T-helper 17 cell (primary cell): ENCODE results near the gene SIGLEC12. TPM values are rescaled to one million over a fixed set of nuclear protein-coding genes. Genes with fewer than 3 reads are reported as not detected.

ENCODE experiments used
- ATAC-seq: fragments of 150-1000 bp; cut with Tn5 transposase; 2 replicates; pipeline ENCODE4 v1.10.0; 2021; ENCODE audit warnings: mild to moderate bottlenecking, moderate library complexity
- DNase-seq, 3 donors: peaks; one replicate each; pipeline versions ENCODE4 v3.0.0 to v3.0.0-alpha.2; 2020 to 2021
- H3K9me3 ChIP-seq: one replicate; pipeline ENCODE4 v1.7.0; 2013; ENCODE audit warnings: low read length, mild to moderate bottlenecking; ENCODE audit not compliant: control insufficient read depth, poor library complexity, severe bottlenecking
- H3K27ac Mint-ChIP-seq: one replicate; pipeline ENCODE4 v1.8.0; 2022; ENCODE audit warnings: mild to moderate bottlenecking, moderate library complexity, mixed read lengths
- H3K27me3 Mint-ChIP-seq: one replicate; pipeline ENCODE4 v1.8.0; 2022; ENCODE audit warnings: mixed read lengths
- H3K36me3 Mint-ChIP-seq: one replicate; pipeline ENCODE4 v1.8.0; 2022; ENCODE audit warnings: low read depth, mixed read lengths
- H3K4me1 Mint-ChIP-seq: one replicate; pipeline ENCODE4 v1.8.0; 2022; ENCODE audit warnings: mild to moderate bottlenecking, mixed read lengths
- H3K4me3 Mint-ChIP-seq: one replicate; pipeline ENCODE4 v1.8.0; 2022; ENCODE audit warnings: mild to moderate bottlenecking, moderate library complexity, mixed read lengths
- total RNA-seq, 4 donors: library from RNA in 2 of 4; stranded (reverse) in 2 of 4; gene quantifications; one replicate each; pipeline ENCODE4 v1.2.3 and lab custom pipeline; 2022 to 2026

SIGLEC12 gene
- total RNA-seq, 2 donors from 2014 or later, result not detected

GRCh38 chr19:51488491-51488890 is 13.1 kb downstream of the SIGLEC12 start:
- peaks cover 4% of the 10 kb centered on the region for H3K36me3 Mint-ChIP-seq
- H3K9me3 ChIP-seq, result no peaks in the 10 kb centered on the region
- H3K27me3 Mint-ChIP-seq, result peaks cover 11% of the 10 kb centered on the region
- no peaks in the 10 kb centered on the region for H3K4me1 Mint-ChIP-seq
- ATAC-seq, result no peak
- no peak overlapping the region for H3K4me3 Mint-ChIP-seq
- H3K27ac Mint-ChIP-seq, result no peak overlapping the region
- DNase-seq, result no peak

GRCh38 chr19:51485960-51486660 is 15.5 kb downstream of the SIGLEC12 start:
- no peak overlapping the region for H3K27ac Mint-ChIP-seq
- H3K9me3 ChIP-seq, result no peaks in the 10 kb centered on the region
- ATAC-seq (no peak), DNase-seq (no peak)
- no peaks in the 10 kb centered on the region for H3K4me1 Mint-ChIP-seq
- H3K4me3 Mint-ChIP-seq, result no peak overlapping the region
- H3K27me3 Mint-ChIP-seq, result peaks cover 29% of the 10 kb centered on the region
- H3K36me3 Mint-ChIP-seq, result peaks cover 3% of the 10 kb centered on the region

GRCh38 chr19:51480590-51480989 is 21.0 kb downstream of the SIGLEC12 start:
- H3K9me3 ChIP-seq, result no peaks in the 10 kb centered on the region
- H3K4me3 Mint-ChIP-seq, result no peak overlapping the region
- no peak for ATAC-seq
- peaks cover 3% of the 10 kb centered on the region for H3K4me1 Mint-ChIP-seq
- peaks cover 64% of the 10 kb centered on the region for H3K27me3 Mint-ChIP-seq
- no peak for DNase-seq
- H3K36me3 Mint-ChIP-seq, result peaks cover 5% of the 10 kb centered on the region
- no peak overlapping the region for H3K27ac Mint-ChIP-seq

GRCh38 chr19:51479531-51480331 is 21.9 kb downstream of the SIGLEC12 start:
- H3K4me3 Mint-ChIP-seq, result no peak overlapping the region
- H3K27ac Mint-ChIP-seq, result no peak overlapping the region
- peaks cover 3% of the 10 kb centered on the region for H3K36me3 Mint-ChIP-seq
- peaks cover 3% of the 10 kb centered on the region for H3K4me1 Mint-ChIP-seq
- ATAC-seq, result no peak
- no peaks in the 10 kb centered on the region for H3K9me3 ChIP-seq
- DNase-seq, result no peak
- peaks cover 67% of the 10 kb centered on the region for H3K27me3 Mint-ChIP-seq

GRCh38 chr19:51478381-51479234 is 23.0 kb downstream of the SIGLEC12 start, which contains the start of gene CEACAM18:
TSS of gene CEACAM18 (plus strand) at chr19:51478539.
- Mint-ChIP-seq H3K27ac (no peak within 1 kb of the TSS), H3K27me3 (peaks cover 68% of the 10 kb centered on the region), H3K4me1 (peaks cover 3% of the 10 kb centered on the region), H3K4me3 (no peak within 1 kb of the TSS), H3K36me3 (peaks cover 3% of the 10 kb centered on the region)
- H3K9me3 ChIP-seq, result no peaks in the 10 kb centered on the region
- ATAC-seq, result no peak
- DNase-seq, result no peak

GRCh38 chr19:51477344-51477743 is 24.3 kb downstream of the SIGLEC12 start:
- H3K27me3 Mint-ChIP-seq, result peaks cover 66% of the 10 kb centered on the region
- H3K4me3 Mint-ChIP-seq, result no peak overlapping the region
- H3K4me1 Mint-ChIP-seq, result peaks cover 8% of the 10 kb centered on the region
- no peaks in the 10 kb centered on the region for H3K9me3 ChIP-seq
- ATAC-seq, result no peak
- no peak for DNase-seq
- peaks cover 3% of the 10 kb centered on the region for H3K36me3 Mint-ChIP-seq
- H3K27ac Mint-ChIP-seq, result no peak overlapping the region

- H3K27ac Mint-ChIP-seq, result no peak overlapping the region
- H3K4me1 Mint-ChIP-seq, result peaks cover 8% of the 10 kb centered on the region
- H3K9me3 ChIP-seq, result no peaks in the 10 kb centered on the region
- peaks cover 3% of the 10 kb centered on the region for H3K36me3 Mint-ChIP-seq
- peaks cover 56% of the 10 kb centered on the region for H3K27me3 Mint-ChIP-seq
- no peak for ATAC-seq
- no peak for DNase-seq
- H3K4me3 Mint-ChIP-seq, result no peak overlapping the region
These were observed 25.4 kb downstream of the SIGLEC12 start for GRCh38 chr19:51476164-51476563.

- peaks cover 7% of the 10 kb centered on the region for H3K4me1 Mint-ChIP-seq
- peaks cover 34% of the 10 kb centered on the region for H3K27me3 Mint-ChIP-seq
- H3K9me3 ChIP-seq, result no peaks in the 10 kb centered on the region
- H3K36me3 Mint-ChIP-seq, result no peaks in the 10 kb centered on the region
- DNase-seq, result peak; percentile 55 to 75 (median 62)
- no peak overlapping the region for H3K27ac Mint-ChIP-seq
- H3K4me3 Mint-ChIP-seq, result no peak overlapping the region
- ATAC-seq, result peak; percentile 72
These were observed 28.4 kb downstream of the SIGLEC12 start for GRCh38 chr19:51473009-51473707.

GRCh38 chr19:51472607-51473006 is 29.0 kb downstream of the SIGLEC12 start:
- DNase-seq (no peak), ATAC-seq (no peak)
- H3K27ac Mint-ChIP-seq, result no peak overlapping the region
- H3K36me3 Mint-ChIP-seq, result no peaks in the 10 kb centered on the region
- H3K9me3 ChIP-seq, result no peaks in the 10 kb centered on the region
- no peak overlapping the region for H3K4me3 Mint-ChIP-seq
- peaks cover 32% of the 10 kb centered on the region for H3K27me3 Mint-ChIP-seq
- peaks cover 12% of the 10 kb centered on the region for H3K4me1 Mint-ChIP-seq

GRCh38 chr19:51471527-51471926 is 30.1 kb downstream of the SIGLEC12 start:
- H3K27ac Mint-ChIP-seq, result no peak overlapping the region
- H3K4me1 Mint-ChIP-seq, result peaks cover 17% of the 10 kb centered on the region
- H3K4me3 Mint-ChIP-seq, result no peak overlapping the region
- no peaks in the 10 kb centered on the region for H3K9me3 ChIP-seq
- DNase-seq (no peak), ATAC-seq (no peak)
- no peaks in the 10 kb centered on the region for H3K36me3 Mint-ChIP-seq
- H3K27me3 Mint-ChIP-seq, result peaks cover 34% of the 10 kb centered on the region

- ATAC-seq (no peak), DNase-seq (no peak)
- peaks cover 17% of the 10 kb centered on the region for H3K4me1 Mint-ChIP-seq
- H3K36me3 Mint-ChIP-seq, result no peaks in the 10 kb centered on the region
- H3K27me3 Mint-ChIP-seq, result peaks cover 37% of the 10 kb centered on the region
- H3K27ac Mint-ChIP-seq, result no peak overlapping the region
- H3K4me3 Mint-ChIP-seq, result no peak overlapping the region
- H3K9me3 ChIP-seq, result no peaks in the 10 kb centered on the region
These were observed 30.6 kb downstream of the SIGLEC12 start for GRCh38 chr19:51470966-51471365.

GRCh38 chr19:51469629-51470028 is 32.0 kb downstream of the SIGLEC12 start:
- no peak for ATAC-seq
- Mint-ChIP-seq H3K27ac (no peak overlapping the region), H3K4me3 (no peak overlapping the region), H3K4me1 (peaks cover 17% of the 10 kb centered on the region), H3K27me3 (peaks cover 33% of the 10 kb centered on the region), H3K36me3 (no peaks in the 10 kb centered on the region)
- no peaks in the 10 kb centered on the region for H3K9me3 ChIP-seq
- DNase-seq, result no peak
